MM.1S (cell line): Measurements from ENCODE around the gene MPRIP.

Experiments used
- DNase-seq: peaks from one replicate; pipeline ENCODE4 v3.0.0-alpha.2; 2015
- H2AFZ ChIP-seq: fragments of 300-600 bp; sonication (generic); 2 replicates; pipeline ENCODE4 v1.6.0; 2016; ENCODE audit warnings: antibody characterized with exemption, low read length
- H3F3A ChIP-seq: fragments of 300-600 bp; sonication (generic); 2 replicates; pipeline ENCODE4 v1.6.1; 2016; ENCODE audit warnings: mild to moderate bottlenecking, antibody characterized with exemption, low read length, moderate library complexity, mixed read lengths; ENCODE audit not compliant: insufficient read depth
- H3K27ac ChIP-seq: fragments of 300-600 bp; sonication (generic); 2 replicates; pipeline ENCODE4 v1.5.1; 2016; ENCODE audit warnings: mild to moderate bottlenecking, low read length
- H3K27me3 ChIP-seq: fragments of 300-600 bp; sonication (generic); replicated peaks from 2 replicates; pipeline ENCODE4 v1.6.0; 2016; ENCODE audit warnings: low read length; ENCODE audit not compliant: insufficient read depth
- H3K36me3 ChIP-seq: fragments of 300-600 bp; sonication (generic); replicated peaks from 2 replicates; pipeline ENCODE4 v1.6.1; 2016; ENCODE audit warnings: mild to moderate bottlenecking, low read length, mixed read lengths; ENCODE audit not compliant: insufficient read depth
- H3K4me1 ChIP-seq: fragments of 300-600 bp; sonication (generic); 2 replicates; pipeline ENCODE4 v1.6.1; 2016; ENCODE audit warnings: low read length, mixed read lengths
- H3K4me2 ChIP-seq: fragments of 300-600 bp; sonication (generic); 2 replicates; pipeline ENCODE4 v1.6.0; 2016; ENCODE audit warnings: low read depth, low read length
- H3K4me3 ChIP-seq: fragments of 300-600 bp; sonication (generic); 2 replicates; pipeline ENCODE4 v1.5.1; 2016; ENCODE audit warnings: low read length, mixed read lengths
- H3K79me2 ChIP-seq: fragments of 300-600 bp; sonication (generic); 2 replicates; pipeline ENCODE4 v1.6.1; 2016; ENCODE audit warnings: mixed run types, low read length, mixed read lengths
- H3K9ac ChIP-seq: fragments of 300-600 bp; sonication (generic); 2 replicates; pipeline ENCODE4 v1.6.1; 2016; ENCODE audit warnings: low read length, mixed read lengths
- H3K9me2 ChIP-seq: fragments of 300-600 bp; sonication (generic); replicated peaks from 2 replicates; pipeline ENCODE4 v1.6.1; 2016; ENCODE audit warnings: mild to moderate bottlenecking, low read length, mixed read lengths; ENCODE audit not compliant: insufficient read depth
- H3K9me3 ChIP-seq: fragments of 300-600 bp; sonication (generic); replicated peaks from 2 replicates; pipeline ENCODE4 v1.6.1; 2016; ENCODE audit warnings: mild to moderate bottlenecking, low read length, mixed read lengths; ENCODE audit not compliant: insufficient read depth
- H4K20me1 ChIP-seq: fragments of 300-600 bp; sonication (generic); 2 replicates; pipeline ENCODE4 v1.6.1; 2016; ENCODE audit warnings: mild to moderate bottlenecking, low read length, moderate library complexity, mixed read lengths; ENCODE audit not compliant: insufficient read depth
- CTCF ChIP-seq: fragments of 300-600 bp; sonication (generic); IDR thresholded peaks from 2 replicates; pipeline ENCODE4 v1.5.1; 2016; ENCODE audit warnings: antibody characterized with exemption, low read length, mixed read lengths
- EZH2 ChIP-seq: fragments of 300-600 bp; sonication (generic); optimal IDR thresholded peaks from 2 replicates; pipeline ENCODE3; 2017; ENCODE audit warnings: low read depth, mild to moderate bottlenecking, antibody characterized with exemption, low read length, mixed read lengths
- EZH2phosphoT487 ChIP-seq: fragments of 300-600 bp; sonication (generic); IDR thresholded peaks from 2 replicates; pipeline ENCODE4 v1.6.1; 2018; ENCODE audit warnings: antibody characterized with exemption, low read length

The MPRIP gene

GRCh38 chr17:17146786-17147406 is 104.6 kb downstream of the MPRIP start:
- peak; percentile 14 for DNase-seq
- no peak overlapping the region for H3K4me3 ChIP-seq
- H3K9me2 ChIP-seq = no peaks in the 10 kb centered on the region
- H3K4me1 ChIP-seq = no peaks in the 10 kb centered on the region
- no peaks in the 10 kb centered on the region for H3K27me3 ChIP-seq
- no peak overlapping the region for H2AFZ ChIP-seq
- no peaks in the 10 kb centered on the region for H3F3A ChIP-seq
- H3K36me3 ChIP-seq = no peaks in the 10 kb centered on the region
- peak; percentile 29 for TF ChIP-seq CTCF
- no peak for TF ChIP-seq EZH2
- TF ChIP-seq EZH2phosphoT487 = no peak
- H3K9me3 ChIP-seq = no peaks in the 10 kb centered on the region
- H3K4me2 ChIP-seq = no peak overlapping the region
- H4K20me1 ChIP-seq = no peaks in the 10 kb centered on the region
- H3K9ac ChIP-seq = no peak overlapping the region
- no peaks in the 10 kb centered on the region for H3K79me2 ChIP-seq
- no peak overlapping the region for H3K27ac ChIP-seq

- Histone ChIP-seq H3K27me3 (no peaks in the 10 kb centered on the region), H3K27ac (no peak overlapping the region), H3K4me1 (no peaks in the 10 kb centered on the region), H2AFZ (no peak overlapping the region), H3K4me3 (no peak overlapping the region), H3K9me3 (no peaks in the 10 kb centered on the region), H3K4me2 (no peak overlapping the region), H4K20me1 (no peaks in the 10 kb centered on the region), H3K79me2 (no peaks in the 10 kb centered on the region), H3F3A (no peaks in the 10 kb centered on the region), H3K9ac (no peak overlapping the region), H3K9me2 (no peaks in the 10 kb centered on the region), H3K36me3 (no peaks in the 10 kb centered on the region)
- TF ChIP-seq CTCF (no peak), EZH2phosphoT487 (no peak), EZH2 (no peak)
- DNase-seq = no peak
Observed at GRCh38 chr17:17147821-17148220, 105.6 kb downstream of the MPRIP start.

- H3K79me2 ChIP-seq = no peaks in the 10 kb centered on the region
- no peaks in the 10 kb centered on the region for H3K4me1 ChIP-seq
- no peak overlapping the region for H3K27ac ChIP-seq
- H3F3A ChIP-seq = no peaks in the 10 kb centered on the region
- DNase-seq = no peak
- H4K20me1 ChIP-seq = no peaks in the 10 kb centered on the region
- H3K4me3 ChIP-seq = no peak overlapping the region
- no peak overlapping the region for H3K9ac ChIP-seq
- H3K9me2 ChIP-seq = no peaks in the 10 kb centered on the region
- no peaks in the 10 kb centered on the region for H3K36me3 ChIP-seq
- no peak for TF ChIP-seq EZH2
- no peak for TF ChIP-seq EZH2phosphoT487
- TF ChIP-seq CTCF = no peak
- no peak overlapping the region for H2AFZ ChIP-seq
- no peak overlapping the region for H3K4me2 ChIP-seq
- no peaks in the 10 kb centered on the region for H3K27me3 ChIP-seq
- H3K9me3 ChIP-seq = no peaks in the 10 kb centered on the region
Observed at GRCh38 chr17:17149520-17150447, 107.5 kb downstream of the MPRIP start.
